Neural progenitor cell (in vitro differentiated cells): ENCODE data around the gene PCDHGB6.

Experiments
- CTCF ChIP-seq: fragments of 200-600 bp; sonication (generic); IDR thresholded peaks from 2 replicates; pipeline ENCODE4 v1.5.1; 2017; ENCODE audit warnings: antibody characterized with exemption, mild to moderate bottlenecking
- EZH2 ChIP-seq: fragments of 200-600 bp; sonication (generic); IDR thresholded peaks from 2 replicates; pipeline ENCODE4 v1.6.1; 2017; ENCODE audit warnings: antibody characterized with exemption, mild to moderate bottlenecking, moderate library complexity

- TF ChIP-seq CTCF (no peak), EZH2 (no peak)
Observed at GRCh38 chr5:141373673-141374317, 34.0 kb upstream of the PCDHGB6 start, which contains the start of gene PCDHGA6.
